HUDEP-2 (cell line): Measurements from ENCODE around the gene CACHD1.
"Not testable (repeated sequence)": the region's sequence is repeated elsewhere in the genome, so short reads cannot be mapped to it uniquely, and the experiment has no call there.

Experiments
- DNase-seq, 76 experiments: peaks; one replicate each; lab custom pipeline; 2025; ENCODE audit not compliant: unreplicated experiment in 76 of 76; lab: John Stamatoyannopoulos, UW

Gene CACHD1

DNA sequence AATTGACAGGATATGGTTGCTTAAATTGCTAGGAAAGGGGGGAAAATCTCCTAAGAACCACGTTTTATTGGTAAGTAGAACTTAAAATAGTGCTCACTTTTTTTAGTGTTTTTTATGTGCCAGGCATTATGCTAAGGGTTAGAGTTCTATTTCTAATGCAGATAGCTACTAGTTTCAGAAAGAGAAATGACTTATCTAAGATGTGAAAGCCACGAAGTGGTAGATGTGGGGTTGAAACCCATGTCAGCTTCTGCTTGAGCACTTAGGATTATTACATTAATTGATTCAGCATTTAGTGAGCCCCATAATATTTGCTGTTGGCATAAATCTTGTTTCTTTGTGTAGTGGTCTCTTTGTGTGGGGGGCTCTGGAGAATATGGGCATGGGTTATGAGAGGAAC lies 24.7 kb downstream of the CACHD1 start:
- no peak for DNase-seq

DNA sequence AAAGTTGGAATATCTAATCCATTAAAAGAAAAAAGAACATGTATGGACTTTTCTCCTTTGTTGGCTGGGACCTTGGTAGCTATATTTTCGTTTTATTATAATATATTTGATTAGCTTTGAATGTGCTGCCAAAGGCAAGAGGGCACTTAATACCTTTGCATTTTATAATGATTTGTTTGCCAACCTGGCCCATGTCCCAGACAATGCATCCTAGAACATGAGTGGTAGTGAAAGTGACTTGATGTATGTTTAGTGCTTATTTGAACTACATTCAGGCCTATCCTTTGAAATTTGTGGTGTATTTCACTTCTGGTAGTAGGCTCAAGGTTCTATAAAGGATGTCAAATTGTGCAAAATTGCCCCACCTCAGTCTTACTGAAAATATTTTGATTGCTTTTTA lies 25.9 kb downstream of the CACHD1 start:
- no peak for DNase-seq

- no peak for DNase-seq
Observed at GRCh38 chr1:64496606-64497005, 26.7 kb downstream of the CACHD1 start.

DNA sequence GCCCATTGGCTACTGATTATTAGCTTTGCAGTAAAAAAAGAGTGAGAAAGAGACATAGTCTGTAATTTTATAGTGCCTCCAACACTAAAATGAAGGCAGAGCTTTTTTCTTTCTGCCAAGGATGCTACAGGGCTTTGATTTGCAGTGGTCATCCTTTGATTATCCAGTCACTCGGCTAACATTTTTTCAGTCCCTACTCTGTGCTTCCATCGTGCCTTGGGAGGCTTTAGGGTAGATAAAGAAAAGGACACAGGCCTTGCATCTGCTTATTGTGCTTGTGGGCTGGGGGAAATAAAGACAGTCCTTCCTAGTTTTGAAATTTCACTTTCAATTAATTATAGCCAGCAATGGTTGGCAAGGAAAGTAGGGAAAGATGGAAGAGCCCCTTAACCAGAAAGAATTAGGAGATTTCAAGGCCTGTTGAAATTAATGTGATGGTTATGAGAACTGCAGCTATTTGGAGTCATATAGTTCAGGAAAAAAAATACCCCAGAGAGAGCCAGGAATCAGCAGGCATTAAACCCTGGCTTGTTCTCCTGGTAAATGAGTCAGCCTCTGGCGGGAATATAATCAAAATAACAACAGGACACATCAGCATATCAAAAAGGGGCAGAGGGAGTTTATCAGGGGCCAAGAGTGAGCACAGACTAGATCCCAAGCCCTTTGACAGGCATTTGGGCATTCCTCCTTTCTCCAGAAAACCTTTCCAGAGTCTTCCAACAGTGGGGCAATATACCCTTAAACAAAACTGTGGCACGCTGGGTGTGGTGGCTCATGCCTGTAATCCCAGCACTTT lies 27.4 kb downstream of the CACHD1 start:
- DNase-seq, result no peak

DNA sequence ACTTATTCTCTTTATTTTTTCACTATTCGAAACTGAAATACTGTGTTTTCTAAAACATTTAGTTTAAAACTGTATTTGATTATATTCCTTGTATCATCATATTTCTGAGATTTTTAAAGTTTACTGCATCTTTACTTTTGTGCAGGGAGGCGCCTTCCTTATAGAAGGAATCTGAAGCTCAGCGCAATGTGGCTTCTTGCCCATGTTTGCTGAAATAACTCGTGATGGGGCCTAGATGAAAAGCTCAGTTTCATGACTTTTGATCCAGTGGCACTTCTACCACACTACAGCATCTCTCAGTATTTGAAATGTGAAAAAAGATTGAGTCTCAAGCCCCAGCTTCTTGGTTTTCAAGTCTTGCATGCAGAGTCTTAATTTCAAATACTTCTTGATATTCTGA lies 28.4 kb downstream of the CACHD1 start:
- DNase-seq, result no peak

DNA sequence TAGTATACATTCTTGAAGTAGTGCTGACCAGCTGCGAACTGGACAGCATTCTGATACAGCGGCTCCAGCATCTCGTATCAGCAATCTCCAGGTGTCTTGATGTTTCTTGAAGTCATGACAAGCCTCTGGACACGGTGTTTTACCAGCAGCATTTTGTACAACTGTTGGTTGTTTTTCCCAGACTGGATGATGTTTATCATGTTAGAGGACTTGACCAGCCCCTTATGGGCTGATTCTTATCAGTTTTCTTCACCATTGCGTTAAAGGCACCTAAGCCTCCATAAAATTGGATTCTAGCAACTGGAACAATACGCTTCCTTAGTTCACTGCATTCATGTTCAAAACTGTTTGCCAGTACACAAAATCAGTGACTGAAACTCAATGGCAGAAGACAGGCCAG lies 29.1 kb downstream of the CACHD1 start:
- DNase-seq, result no peak

GRCh38 chr1:64499966-64500365 lies 30.0 kb downstream of the CACHD1 start:
- DNase-seq, result no peak

DNA sequence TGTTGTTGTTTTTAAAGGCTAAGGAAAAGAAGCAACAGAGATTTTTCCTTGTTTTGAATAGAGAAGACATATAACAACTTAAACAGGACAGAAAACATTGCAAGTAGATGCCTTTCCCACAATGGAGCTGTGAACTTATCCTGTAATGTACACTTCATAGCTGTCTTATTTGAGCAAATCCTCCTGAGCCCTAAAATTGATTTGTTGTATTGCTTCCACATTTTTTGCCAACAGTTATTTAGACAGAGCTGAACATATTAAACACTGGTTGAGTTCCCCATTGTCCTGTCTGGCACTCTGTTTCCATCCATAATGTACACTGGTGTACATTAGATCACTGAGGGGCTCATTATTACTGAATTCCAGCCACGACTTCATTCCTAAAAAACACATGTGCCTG lies 32.2 kb downstream of the CACHD1 start:
- DNase-seq, result no peak

DNA sequence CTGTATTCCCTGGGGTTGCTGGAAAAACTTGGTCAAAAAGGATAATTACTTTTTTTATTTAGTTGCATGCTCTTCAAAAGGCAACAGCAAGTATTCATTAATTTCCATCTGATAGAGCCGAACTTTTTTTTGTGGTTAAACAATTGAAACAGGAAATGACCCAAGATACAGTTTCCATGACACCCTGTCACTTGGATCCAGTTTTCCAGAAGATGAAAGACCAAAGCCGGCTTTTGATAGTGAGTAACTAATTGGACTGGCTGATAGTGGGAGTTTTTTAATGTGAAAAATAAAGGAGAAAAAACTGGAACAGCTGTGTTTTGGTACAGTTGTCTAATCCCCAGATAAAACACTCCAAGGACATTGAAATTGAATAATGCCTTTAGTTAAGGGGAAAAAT lies 33.0 kb downstream of the CACHD1 start:
- DNase-seq, result no peak

DNA sequence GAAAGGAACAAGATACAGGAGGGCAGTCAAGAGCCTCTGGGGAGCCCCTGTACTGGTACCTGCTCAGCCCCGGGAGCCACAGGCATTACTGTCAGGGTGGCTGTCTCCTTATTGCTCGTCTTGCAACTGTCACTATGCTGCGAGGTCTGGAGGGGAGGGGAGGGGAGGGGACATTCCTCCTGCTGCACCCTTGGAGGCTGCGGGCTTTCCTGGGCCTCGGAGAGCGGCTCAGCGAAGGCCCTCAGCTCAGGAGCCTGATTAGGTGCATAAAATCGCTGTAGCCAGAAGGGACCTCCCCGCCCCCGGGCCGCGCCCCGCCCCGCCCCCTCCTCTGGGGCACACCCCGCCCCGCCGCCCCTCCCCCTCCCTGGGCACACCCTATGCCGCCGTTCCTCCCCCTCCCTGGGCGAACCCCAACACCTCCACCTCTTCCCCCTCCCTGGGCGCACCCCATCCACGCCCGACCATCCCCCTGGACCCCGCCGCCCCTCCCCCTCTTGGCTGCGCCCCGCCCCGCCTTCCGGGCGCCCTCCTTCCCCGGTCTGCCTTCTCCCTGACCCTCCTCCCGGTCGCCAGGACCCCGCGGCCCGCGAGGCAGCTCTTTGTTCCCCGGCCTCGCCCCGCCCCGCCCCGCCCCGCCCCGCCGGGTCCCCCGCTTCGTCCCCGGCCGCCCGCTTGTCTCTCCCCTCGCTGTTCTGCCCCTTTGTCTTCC lies 35.5 kb downstream of the CACHD1 start:
- DNase-seq, result peak in 7 of 76 experiments; percentile 3 to 20 (median 4)

DNA sequence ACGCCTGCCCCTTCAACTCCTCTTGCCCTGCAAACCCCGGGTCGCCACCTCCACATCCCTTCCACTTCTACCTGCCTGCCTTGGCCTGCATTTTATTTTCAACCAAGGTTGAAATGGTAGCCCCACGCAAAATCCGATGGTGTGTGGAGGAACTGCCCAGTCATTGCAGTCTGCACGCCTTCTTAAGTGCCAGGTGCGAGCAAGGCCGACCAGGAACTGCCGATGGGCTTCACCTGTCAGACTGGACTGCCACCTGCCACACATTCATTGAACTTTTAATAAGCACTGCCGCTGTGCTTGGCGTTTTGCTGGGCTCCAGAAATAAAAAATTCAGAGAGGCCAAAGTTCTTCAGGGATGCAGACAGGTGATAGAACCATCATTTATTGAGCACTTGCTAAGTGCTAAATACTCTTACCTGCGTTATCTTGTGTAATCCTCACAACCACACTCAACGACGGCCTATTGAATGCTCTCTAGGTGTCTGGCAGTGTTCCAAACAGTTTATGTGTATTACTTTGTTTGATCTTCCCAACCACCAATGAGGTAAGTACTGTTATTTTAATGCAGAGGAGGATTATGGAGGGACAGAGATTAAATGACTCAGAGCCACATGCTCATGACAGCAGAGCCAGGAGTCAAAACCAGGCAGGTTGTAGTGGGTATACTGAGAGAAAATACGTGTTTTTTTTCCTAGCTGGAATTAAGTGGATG lies 36.2 kb downstream of the CACHD1 start:
- DNase-seq, result no peak

DNA sequence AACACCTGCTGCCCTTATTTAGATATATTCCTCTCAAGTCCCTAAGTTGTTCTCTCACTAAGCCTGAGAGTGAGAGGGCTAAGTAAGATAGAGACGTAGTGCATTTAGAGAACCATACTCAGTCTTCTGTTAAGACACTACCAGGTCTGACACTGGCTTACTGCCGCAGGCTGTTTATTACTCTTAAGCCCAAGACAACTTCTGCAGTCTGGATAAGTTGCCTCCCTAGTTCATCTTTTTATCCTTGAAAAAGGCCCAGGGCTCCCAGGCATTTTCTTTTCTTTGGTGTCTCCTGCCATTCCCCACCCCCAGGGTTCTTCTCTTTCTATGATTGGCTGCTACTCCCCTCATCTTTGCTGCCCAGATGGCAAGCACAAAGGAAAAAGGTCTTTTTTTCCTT lies 38.7 kb downstream of the CACHD1 start:
- no peak for DNase-seq

DNA sequence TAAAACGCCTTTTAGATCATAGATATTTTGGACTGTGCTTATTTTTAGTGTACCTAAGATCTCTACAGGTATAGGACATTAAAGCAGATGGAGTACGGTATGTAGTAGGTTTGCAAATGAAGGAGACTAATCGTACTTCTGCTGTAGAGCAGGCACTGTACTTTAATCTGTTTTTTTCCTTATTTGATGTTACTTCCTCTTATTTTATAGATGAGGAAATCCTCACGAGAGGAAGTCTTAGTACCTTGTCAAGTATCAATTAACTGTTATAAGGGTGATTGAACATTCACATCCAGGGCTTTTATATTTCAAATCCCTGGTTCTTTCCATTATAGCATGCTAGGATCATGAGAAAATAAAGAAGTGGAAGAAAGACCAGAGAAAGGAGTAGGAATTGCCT lies 41.1 kb downstream of the CACHD1 start:
- no peak for DNase-seq

GRCh38 chr1:64512206-64512605 lies 42.3 kb downstream of the CACHD1 start:
- DNase-seq, result not testable (repeated sequence)

- no peak for DNase-seq
Observed at GRCh38 chr1:64513545-64513944, 43.6 kb downstream of the CACHD1 start.

- no peak for DNase-seq
Observed at GRCh38 chr1:64514197-64514765, 44.4 kb downstream of the CACHD1 start.

DNA sequence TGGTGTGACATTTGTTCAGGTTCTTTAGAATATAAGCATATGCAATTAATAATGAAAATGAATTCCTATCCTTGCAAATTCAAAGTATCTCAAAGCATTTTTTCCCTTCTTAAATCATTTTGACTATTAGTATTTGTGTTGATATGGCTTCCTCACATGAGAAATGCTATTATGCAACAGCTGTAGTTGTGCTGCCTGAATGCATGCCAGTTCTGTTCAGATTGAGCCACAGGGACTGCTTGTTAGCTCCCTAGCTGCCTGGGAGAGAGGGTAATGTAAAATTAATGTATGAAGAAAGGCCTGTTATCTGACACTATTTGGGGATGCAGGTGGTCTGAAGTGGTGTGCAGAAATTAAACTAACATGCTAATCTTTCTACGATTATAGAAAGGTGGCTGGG lies 45.5 kb downstream of the CACHD1 start:
- no peak for DNase-seq

GRCh38 chr1:64516301-64516700 lies 46.4 kb downstream of the CACHD1 start:
- DNase-seq, result no peak

DNA sequence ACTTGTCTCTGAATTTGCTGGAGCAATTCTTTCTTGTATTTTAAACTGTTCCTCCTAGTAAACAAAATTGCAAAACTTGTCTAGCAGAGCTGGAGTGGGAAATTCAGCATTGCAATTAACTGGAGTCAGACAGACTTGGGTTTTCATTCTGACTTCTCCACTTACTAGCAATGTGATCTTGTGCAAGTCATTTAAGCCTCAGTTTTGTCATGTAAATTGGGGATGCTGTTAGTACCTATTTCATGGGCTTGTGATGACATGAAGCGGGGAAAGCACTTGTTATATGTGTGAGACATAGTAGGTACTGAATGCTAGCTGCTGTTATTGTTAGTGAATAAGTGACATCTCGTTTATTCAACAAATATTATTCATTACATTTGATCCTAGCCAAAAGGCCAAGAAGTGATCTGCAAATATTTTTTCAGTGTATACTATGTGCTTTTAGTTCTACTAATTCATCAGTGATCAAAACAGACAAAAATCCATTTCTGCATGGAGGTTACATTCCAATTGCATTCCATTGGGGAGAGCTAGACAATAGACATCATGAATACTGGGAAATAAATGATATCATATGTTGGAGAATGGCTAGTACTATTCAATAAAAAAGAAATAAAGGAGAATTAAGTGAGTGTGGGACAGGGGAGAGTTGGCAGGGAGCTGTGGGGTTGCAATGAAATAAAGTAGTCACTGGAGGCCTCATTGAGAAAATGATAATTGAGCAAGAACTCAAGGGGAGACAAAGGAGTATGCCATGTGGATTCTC lies 47.1 kb downstream of the CACHD1 start:
- DNase-seq, result no peak

DNA sequence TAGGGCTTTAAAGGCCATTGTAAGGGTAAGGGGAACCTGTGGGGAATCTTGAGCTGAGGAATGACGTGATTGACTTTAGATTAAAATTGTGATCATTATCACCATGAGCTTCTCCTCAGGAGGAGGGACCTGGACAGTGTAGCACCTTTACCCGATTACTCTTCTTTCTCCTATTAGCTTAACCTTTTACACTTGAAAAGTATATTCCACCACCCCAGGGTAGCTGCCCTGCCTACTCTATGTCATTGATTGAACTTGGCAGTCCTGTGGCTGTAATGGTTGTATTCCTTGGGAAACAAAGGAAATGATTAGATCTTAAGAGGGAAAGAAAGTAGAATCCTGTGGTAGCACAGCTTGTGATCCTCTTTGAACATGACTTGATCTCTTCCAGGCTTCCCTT lies 47.7 kb downstream of the CACHD1 start:
- DNase-seq, result no peak
